ENCODE measurements around the gene RHOH. TPM values are rescaled to one million over a fixed set of nuclear protein-coding genes. Genes with fewer than 3 reads are reported as not detected.

RHOH gene
- total RNA-seq, 1 experiment from 2014 or later: not detected

DNA sequence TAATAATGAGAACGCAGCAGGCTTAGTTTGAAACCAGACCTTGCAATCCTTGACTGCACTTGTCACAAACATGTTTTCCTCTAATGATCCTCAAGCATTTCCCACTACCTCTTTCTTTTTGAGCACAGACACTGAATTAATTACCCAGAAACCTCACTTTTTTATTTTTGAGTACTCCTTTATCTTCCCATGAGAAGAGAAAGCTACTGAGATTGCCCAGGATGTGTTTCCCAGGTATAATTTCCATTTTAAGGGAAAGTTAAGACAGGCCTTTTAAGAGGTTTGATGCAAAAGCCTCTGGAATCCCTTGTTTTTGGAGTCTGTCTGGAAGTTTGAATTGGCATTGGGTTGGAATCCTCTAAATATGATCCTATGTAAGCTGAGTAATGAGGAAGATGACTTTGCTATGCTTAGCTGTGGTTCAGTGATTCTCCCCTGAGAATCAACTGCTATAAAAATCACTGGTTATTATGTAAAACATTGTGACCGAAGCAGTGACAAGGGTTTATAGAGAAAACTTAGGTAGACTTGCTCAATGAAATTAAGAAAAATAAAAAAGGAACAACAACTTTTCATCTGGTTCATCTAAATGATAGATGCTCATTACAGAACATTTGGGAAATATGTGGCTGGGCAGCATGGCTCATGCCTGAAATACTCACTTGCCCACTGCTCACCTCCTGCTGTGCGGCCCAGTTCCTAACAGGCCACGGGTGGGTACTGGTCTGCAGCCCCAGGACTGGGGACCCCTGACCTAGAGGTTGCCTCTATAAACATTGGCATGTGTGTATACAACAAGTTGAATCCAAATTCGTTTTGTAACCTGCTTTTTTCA, 10.8 kb upstream of the RHOH start:
- CTCF ChIA-PET: interaction anchor here (0.8 to 1.2 kb wide), 2 partner anchors 124 to 131 kb away, joined by 3 to 5 read pairs; no protein-coding TSS in a partner anchor
- intact Hi-C loops (cut with micrococcal nuclease): no loop called here
- POLR2A ChIA-PET: interaction anchor here (0.7 to 4.3 kb wide), 7 partner anchors 11 to 951 kb away, joined by 3 to 27 read pairs (median 5); no protein-coding TSS in a partner anchor
- peaks cover 7% of the 10 kb centered on the region for H3K36me3 Mint-ChIP-seq (ENCODE audit: insufficient read depth, unreplicated experiment)
- H3K4me1 Mint-ChIP-seq (ENCODE audit: insufficient read depth, unreplicated experiment): peaks cover 17% of the 10 kb centered on the region
- TF ChIP-seq, protein P1, sequence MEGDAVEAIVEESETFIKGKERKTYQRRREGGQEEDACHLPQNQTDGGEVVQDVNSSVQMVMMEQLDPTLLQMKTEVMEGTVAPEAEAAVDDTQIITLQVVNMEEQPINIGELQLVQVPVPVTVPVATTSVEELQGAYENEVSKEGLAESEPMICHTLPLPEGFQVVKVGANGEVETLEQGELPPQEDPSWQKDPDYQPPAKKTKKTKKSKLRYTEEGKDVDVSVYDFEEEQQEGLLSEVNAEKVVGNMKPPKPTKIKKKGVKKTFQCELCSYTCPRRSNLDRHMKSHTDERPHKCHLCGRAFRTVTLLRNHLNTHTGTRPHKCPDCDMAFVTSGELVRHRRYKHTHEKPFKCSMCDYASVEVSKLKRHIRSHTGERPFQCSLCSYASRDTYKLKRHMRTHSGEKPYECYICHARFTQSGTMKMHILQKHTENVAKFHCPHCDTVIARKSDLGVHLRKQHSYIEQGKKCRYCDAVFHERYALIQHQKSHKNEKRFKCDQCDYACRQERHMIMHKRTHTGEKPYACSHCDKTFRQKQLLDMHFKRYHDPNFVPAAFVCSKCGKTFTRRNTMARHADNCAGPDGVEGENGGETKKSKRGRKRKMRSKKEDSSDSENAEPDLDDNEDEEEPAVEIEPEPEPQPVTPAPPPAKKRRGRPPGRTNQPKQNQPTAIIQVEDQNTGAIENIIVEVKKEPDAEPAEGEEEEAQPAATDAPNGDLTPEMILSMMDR (IDR thresholded peaks at IDR 0.05; ENCODE audit: unreplicated experiment): no peak
- no peaks in the 10 kb centered on the region for H3K9me3 Mint-ChIP-seq (ENCODE audit: unreplicated experiment)
- peak overlapping the region; percentile 70 for H3K27ac Mint-ChIP-seq (ENCODE audit: low read depth, unreplicated experiment)
- BruUV-seq (replicated peaks): no TSS peak
- DNase-seq (ENCODE audit: unreplicated experiment): peak; percentile 20
- H3K4me3 Mint-ChIP-seq (ENCODE audit: unreplicated experiment): no peak overlapping the region
- no peaks in the 10 kb centered on the region for H3K27me3 Mint-ChIP-seq (ENCODE audit: insufficient read depth, unreplicated experiment)

DNA sequence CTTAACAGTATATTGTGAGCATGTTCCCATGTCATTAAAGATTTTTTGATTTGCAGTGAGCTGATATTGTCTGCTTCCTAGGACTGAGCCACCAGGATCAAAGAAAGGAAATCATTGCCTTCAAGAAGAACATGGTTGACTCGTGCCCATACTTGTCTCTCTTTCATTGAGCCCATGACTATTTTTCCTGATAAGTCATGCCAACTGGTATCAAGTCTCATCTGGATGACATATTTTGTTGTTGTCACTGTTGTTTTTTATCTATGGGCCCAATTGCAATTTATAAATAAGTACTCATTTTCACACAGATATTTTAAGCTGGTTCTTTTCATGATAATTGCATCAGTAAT, 10.2 kb upstream of the RHOH start:
- H3K27ac Mint-ChIP-seq (ENCODE audit: low read depth, unreplicated experiment): peak overlapping the region; percentile 70
- TF ChIP-seq, protein P1 (IDR thresholded peaks at IDR 0.05; ENCODE audit: unreplicated experiment): no peak
- no peak overlapping the region for H3K4me3 Mint-ChIP-seq (ENCODE audit: unreplicated experiment)
- no peak for DNase-seq (ENCODE audit: unreplicated experiment)
- no TSS peak for BruUV-seq (replicated peaks)
- H3K27me3 Mint-ChIP-seq (ENCODE audit: insufficient read depth, unreplicated experiment): no peaks in the 10 kb centered on the region
- H3K4me1 Mint-ChIP-seq (ENCODE audit: insufficient read depth, unreplicated experiment): peaks cover 17% of the 10 kb centered on the region
- CTCF ChIA-PET: interaction anchor here (0.6 kb wide), 1 partner anchor 17 kb away, joined by 3 read pairs; no protein-coding TSS in a partner anchor
- POLR2A ChIA-PET: interaction anchor here (0.6 to 4.3 kb wide), 4 partner anchors 11 to 130 kb away, joined by 3 to 27 read pairs (median 8); no protein-coding TSS in a partner anchor
- H3K9me3 Mint-ChIP-seq (ENCODE audit: unreplicated experiment): no peaks in the 10 kb centered on the region
- intact Hi-C loops (cut with micrococcal nuclease): no loop called here
- peaks cover 7% of the 10 kb centered on the region for H3K36me3 Mint-ChIP-seq (ENCODE audit: insufficient read depth, unreplicated experiment)

DNA sequence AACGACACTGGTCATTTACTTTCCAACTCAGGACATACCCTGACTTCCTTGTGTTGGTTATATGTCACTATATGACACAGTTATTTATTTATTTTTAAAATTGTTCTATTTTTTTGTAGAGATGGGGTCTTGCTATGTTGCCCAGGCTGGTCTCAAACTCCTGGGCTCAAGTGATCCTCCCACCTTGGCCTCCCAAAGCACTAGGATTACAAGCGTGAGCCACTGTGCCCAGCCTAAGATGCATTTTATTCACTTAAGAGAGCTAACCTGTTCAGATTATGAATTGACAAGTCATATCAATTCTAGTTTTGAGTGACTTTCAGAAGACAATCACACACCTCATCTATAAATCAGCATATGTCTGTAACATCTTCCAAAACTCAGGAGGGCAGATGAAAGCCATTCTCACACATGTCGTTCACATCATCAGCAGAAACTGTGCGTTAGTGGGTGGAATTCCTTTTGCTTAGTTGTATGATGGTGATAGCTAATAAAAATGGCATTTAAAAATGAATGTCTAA, 9.4 kb upstream of the RHOH start:
- CTCF ChIA-PET: interaction anchor here (0.6 kb wide), 1 partner anchor 18 kb away, joined by 3 read pairs; no protein-coding TSS in a partner anchor
- Mint-ChIP-seq H3K4me1 (ENCODE audit: insufficient read depth, unreplicated experiment) (peaks cover 17% of the 10 kb centered on the region), H3K27me3 (ENCODE audit: insufficient read depth, unreplicated experiment) (no peaks in the 10 kb centered on the region), H3K9me3 (ENCODE audit: unreplicated experiment) (no peaks in the 10 kb centered on the region), H3K36me3 (ENCODE audit: insufficient read depth, unreplicated experiment) (peaks cover 7% of the 10 kb centered on the region), H3K4me3 (ENCODE audit: unreplicated experiment) (no peak overlapping the region), H3K27ac (ENCODE audit: low read depth, unreplicated experiment) (no peak overlapping the region)
- TF ChIP-seq, protein P1 (IDR thresholded peaks at IDR 0.05; ENCODE audit: unreplicated experiment): no peak
- intact Hi-C loops (cut with micrococcal nuclease): no loop called here
- POLR2A ChIA-PET: interaction anchor here (0.6 to 4.3 kb wide), 3 partner anchors 21 to 129 kb away, joined by 5 to 27 read pairs (median 12); no protein-coding TSS in a partner anchor
- DNase-seq (ENCODE audit: unreplicated experiment): no peak
- BruUV-seq (replicated peaks): no TSS peak

DNA sequence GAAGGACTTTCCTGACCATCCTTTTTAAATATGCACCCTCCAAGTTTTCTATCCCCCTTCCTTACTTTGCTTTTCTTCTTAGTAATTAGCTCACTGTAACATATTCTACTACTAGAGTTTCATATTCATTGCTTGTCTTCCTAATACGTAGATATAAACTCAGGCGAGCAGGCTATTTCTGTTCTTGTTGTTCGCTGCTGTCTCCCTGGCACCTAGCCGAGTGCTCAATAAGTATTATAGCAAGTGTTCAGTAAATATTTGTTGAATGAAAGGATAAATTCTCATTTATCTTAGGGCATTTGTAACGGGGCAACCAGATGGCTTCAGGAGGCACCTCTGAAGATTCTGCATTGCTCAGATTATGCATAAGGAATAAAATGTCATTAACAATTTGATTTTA, 6.8 kb upstream of the RHOH start:
- H3K27ac Mint-ChIP-seq (ENCODE audit: low read depth, unreplicated experiment): no peak overlapping the region
- no peaks in the 10 kb centered on the region for H3K27me3 Mint-ChIP-seq (ENCODE audit: insufficient read depth, unreplicated experiment)
- POLR2A ChIA-PET: interaction anchor here (0.7 kb wide), 1 partner anchor 13 kb away, joined by 3 read pairs; no protein-coding TSS in a partner anchor
- H3K4me1 Mint-ChIP-seq (ENCODE audit: insufficient read depth, unreplicated experiment): peaks cover 10% of the 10 kb centered on the region
- CTCF ChIA-PET: no interaction called here
- TF ChIP-seq, protein P1 (IDR thresholded peaks at IDR 0.05; ENCODE audit: unreplicated experiment): no peak
- no peaks in the 10 kb centered on the region for H3K9me3 Mint-ChIP-seq (ENCODE audit: unreplicated experiment)
- no peak overlapping the region for H3K4me3 Mint-ChIP-seq (ENCODE audit: unreplicated experiment)
- intact Hi-C loops (cut with micrococcal nuclease): no loop called here
- no TSS peak for BruUV-seq (replicated peaks)
- no peaks in the 10 kb centered on the region for H3K36me3 Mint-ChIP-seq (ENCODE audit: insufficient read depth, unreplicated experiment)
- no peak for DNase-seq (ENCODE audit: unreplicated experiment)

All from MCF 10A (cell line).